H1 (cell line): ENCODE data around the gene DENND2A.

ENCODE experiments used
- CTCF ChIP-seq, 3 experiments: IDR thresholded peaks; 1 replicate in 2 of 3; 2 replicates in 1 of 3; pipeline versions ENCODE4 v1.5.1 to v1.6.1; 2011; ENCODE audit warnings: low read length in 3 of 3, mild to moderate bottlenecking in 3 of 3, inconsistent platforms in 2 of 3, low read depth in 1 of 3, moderate library complexity in 1 of 3; ENCODE audit not compliant: insufficient read depth in 1 of 3; ENCODE audit errors: control extremely low read depth in 1 of 3
- POU5F1 ChIP-seq: IDR thresholded peaks from 2 replicates; pipeline ENCODE4 v1.6.1; 2011; ENCODE audit warnings: low read depth, mild to moderate bottlenecking, low read length, moderate library complexity

- no peak for TF ChIP-seq CTCF (IDR thresholded peaks at IDR 0.05; ENCODE audit: control extremely low read depth in 1 of 3, insufficient read depth in 1 of 3, low read depth in 1 of 3, low read length in 3 of 3)
- no peak for TF ChIP-seq POU5F1
Observed at GRCh38 chr7:140669352-140669751, 28.7 kb upstream of the DENND2A start.
